ENCODE data around the gene CADM1.

The CADM1 gene

GRCh38 chr11:115504276-115505158 is at the start of gene CADM1:
TSS of gene CADM1 (minus strand) at chr11:115504415.
- no peak for DNase-seq

GRCh38 chr11:115552773-115553438 is 48.7 kb upstream of the CADM1 start:
- DNase-seq: no peak

- DNase-seq: no peak
These were observed 48.0 kb upstream of the CADM1 start for GRCh38 chr11:115552151-115552772.

GRCh38 chr11:115550291-115551059 is 46.3 kb upstream of the CADM1 start:
- DNase-seq: no peak

GRCh38 chr11:115548878-115549528 is 44.8 kb upstream of the CADM1 start:
- no peak for DNase-seq

- no peak for DNase-seq
These were observed 41.5 kb upstream of the CADM1 start for GRCh38 chr11:115545581-115546210.

GRCh38 chr11:115544422-115544948 is 40.3 kb upstream of the CADM1 start:
- DNase-seq: no peak

GRCh38 chr11:115541518-115541917 is 37.3 kb upstream of the CADM1 start:
- DNase-seq: no peak

GRCh38 chr11:115539844-115540243 is 35.6 kb upstream of the CADM1 start:
- no peak for DNase-seq

- no peak for DNase-seq
These were observed 31.6 kb upstream of the CADM1 start for GRCh38 chr11:115535781-115536180.

- no peak for DNase-seq
These were observed 26.5 kb upstream of the CADM1 start for GRCh38 chr11:115530752-115531151.

GRCh38 chr11:115528225-115528624 is 24.0 kb upstream of the CADM1 start:
- DNase-seq: no peak

- no peak for DNase-seq
These were observed 23.4 kb upstream of the CADM1 start for GRCh38 chr11:115527534-115528125.

- DNase-seq: no peak
These were observed 21.4 kb upstream of the CADM1 start for GRCh38 chr11:115525531-115526006.

- no peak for DNase-seq
These were observed 20.4 kb upstream of the CADM1 start for GRCh38 chr11:115524572-115524971.

GRCh38 chr11:115523727-115524399 is 19.6 kb upstream of the CADM1 start:
- no peak for DNase-seq

GRCh38 chr11:115522302-115522701 is 18.1 kb upstream of the CADM1 start:
- DNase-seq: no peak

- no peak for DNase-seq
These were observed 17.6 kb upstream of the CADM1 start for GRCh38 chr11:115521825-115522224.

- DNase-seq: no peak
These were observed 14.9 kb upstream of the CADM1 start for GRCh38 chr11:115518983-115519628.
